NB4 (cell line): Measurements from ENCODE around the gene DGKI.

Experiments
- DNase-seq: peaks from one replicate; pipeline ENCODE4 v3.0.0; 2010; ENCODE audit warnings: low read depth
- H3K4me3 ChIP-seq: one replicate; pipeline ENCODE4 v1.5.1; 2011; ENCODE audit warnings: mild to moderate bottlenecking, low read depth, low read length, moderate library complexity
- MAX ChIP-seq: IDR thresholded peaks from 2 replicates; pipeline ENCODE4 v1.6.1; 2011; ENCODE audit warnings: low read depth, low read length
- MYC ChIP-seq: IDR thresholded peaks from 2 replicates; pipeline ENCODE4 v1.6.1; 2011; ENCODE audit warnings: low read depth, low read length
- POLR2A ChIP-seq: IDR thresholded peaks from 2 replicates; pipeline ENCODE4 v1.6.1; 2011; ENCODE audit warnings: mild to moderate bottlenecking; ENCODE audit not compliant: insufficient read length; ENCODE audit errors: extremely low read depth
- TF ChIP-seq, protein P1 (sequence below): IDR thresholded peaks from one replicate; pipeline ENCODE4 v1.5.1; 2012; ENCODE audit warnings: low read depth, low read length

The DGKI gene

DNA sequence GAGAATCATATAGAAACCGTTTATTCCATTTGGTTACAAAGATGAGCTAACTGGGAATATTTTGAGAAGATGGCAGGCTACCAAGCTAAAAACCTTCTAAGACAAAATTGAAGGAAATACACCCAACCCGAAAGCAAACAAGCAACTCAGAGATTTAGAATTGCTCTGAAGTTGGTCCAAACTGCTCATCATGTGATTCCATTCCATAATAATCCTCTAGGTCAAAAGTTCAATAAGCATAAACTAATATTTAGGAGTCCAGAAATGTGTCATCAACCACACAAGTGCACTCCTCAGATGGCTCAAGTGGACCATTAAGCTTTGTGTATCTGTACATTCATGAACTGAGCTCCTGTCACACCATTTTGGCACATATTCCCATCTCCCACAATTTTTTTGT, 28.7 kb downstream of the DGKI start:
- no peak for DNase-seq
- H3K4me3 ChIP-seq, result no peak overlapping the region
- TF ChIP-seq, protein P1, sequence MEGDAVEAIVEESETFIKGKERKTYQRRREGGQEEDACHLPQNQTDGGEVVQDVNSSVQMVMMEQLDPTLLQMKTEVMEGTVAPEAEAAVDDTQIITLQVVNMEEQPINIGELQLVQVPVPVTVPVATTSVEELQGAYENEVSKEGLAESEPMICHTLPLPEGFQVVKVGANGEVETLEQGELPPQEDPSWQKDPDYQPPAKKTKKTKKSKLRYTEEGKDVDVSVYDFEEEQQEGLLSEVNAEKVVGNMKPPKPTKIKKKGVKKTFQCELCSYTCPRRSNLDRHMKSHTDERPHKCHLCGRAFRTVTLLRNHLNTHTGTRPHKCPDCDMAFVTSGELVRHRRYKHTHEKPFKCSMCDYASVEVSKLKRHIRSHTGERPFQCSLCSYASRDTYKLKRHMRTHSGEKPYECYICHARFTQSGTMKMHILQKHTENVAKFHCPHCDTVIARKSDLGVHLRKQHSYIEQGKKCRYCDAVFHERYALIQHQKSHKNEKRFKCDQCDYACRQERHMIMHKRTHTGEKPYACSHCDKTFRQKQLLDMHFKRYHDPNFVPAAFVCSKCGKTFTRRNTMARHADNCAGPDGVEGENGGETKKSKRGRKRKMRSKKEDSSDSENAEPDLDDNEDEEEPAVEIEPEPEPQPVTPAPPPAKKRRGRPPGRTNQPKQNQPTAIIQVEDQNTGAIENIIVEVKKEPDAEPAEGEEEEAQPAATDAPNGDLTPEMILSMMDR, result no peak
- no peak for TF ChIP-seq POLR2A
- TF ChIP-seq MYC, result no peak
- no peak for TF ChIP-seq MAX

GRCh38 chr7:137816696-137817320, 30.0 kb downstream of the DGKI start:
- H3K4me3 ChIP-seq, result no peak overlapping the region
- DNase-seq, result peak; percentile 33
- TF ChIP-seq, protein P1, result no peak
- TF ChIP-seq POLR2A, result no peak
- TF ChIP-seq MAX, result no peak
- TF ChIP-seq MYC, result no peak

DNA sequence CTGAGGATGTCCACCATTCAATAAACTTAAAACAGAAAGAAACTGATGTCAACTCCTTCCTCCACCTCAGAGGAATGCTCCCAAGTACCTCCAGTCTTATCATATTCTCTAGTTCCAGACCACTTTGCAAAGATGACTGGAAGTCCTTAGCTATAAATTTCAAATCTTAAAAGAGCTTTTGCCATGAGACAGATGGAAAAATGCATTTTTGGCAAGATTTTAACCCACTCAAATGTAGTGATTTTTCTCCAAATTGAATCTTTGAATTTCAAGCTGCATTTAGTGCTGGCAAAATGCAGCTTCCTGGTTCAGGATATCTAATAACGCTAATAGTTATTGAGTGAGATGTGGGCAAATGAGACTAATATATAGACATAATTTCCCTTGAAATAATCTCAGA, 33.2 kb downstream of the DGKI start:
- no peak overlapping the region for H3K4me3 ChIP-seq
- DNase-seq, result no peak
- TF ChIP-seq POLR2A (no peak), MYC (no peak), MAX (no peak)
- TF ChIP-seq, protein P1, result no peak

DNA sequence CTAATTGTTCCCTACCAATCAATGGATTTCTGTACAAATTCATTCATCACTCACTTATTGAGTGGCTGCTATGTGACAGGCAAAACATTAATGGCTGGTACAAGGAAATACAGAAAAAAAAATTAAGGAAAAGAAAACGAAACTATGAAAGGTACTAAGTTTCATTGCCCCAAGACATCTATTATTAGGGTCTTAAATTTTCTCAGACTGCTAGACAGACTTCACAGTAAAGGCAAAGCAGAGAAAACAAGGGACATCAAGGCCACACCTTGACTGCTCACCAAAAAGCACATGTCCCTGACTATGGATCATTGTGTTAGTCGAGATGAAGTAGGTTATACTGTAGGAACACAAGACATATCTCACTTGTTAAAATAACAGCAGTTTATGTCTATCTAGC, 36.5 kb downstream of the DGKI start:
- DNase-seq, result no peak
- TF ChIP-seq, protein P1, result no peak
- TF ChIP-seq MYC (no peak), POLR2A (no peak), MAX (no peak)
- no peak overlapping the region for H3K4me3 ChIP-seq

DNA sequence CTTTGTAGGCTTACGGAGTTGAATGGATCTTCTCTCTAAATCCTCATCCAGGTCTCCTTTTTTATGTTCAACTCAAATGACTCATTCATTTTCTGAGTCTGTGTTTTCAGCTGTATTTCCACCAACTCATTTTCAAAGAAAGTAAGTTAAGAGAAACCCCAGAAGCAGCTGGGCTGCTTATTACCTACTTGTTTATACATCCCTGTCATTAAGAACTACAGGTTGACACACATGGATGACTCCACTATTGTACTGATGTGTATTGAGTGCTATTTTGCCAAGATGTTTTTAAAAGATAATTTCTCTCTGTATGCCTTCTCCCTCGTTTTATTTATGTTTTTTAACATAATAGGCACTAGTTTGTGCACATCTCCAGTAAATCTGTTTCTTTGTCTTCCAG, 41.9 kb downstream of the DGKI start:
- TF ChIP-seq MAX (no peak), POLR2A (no peak), MYC (no peak)
- TF ChIP-seq, protein P1, result no peak
- no peak overlapping the region for H3K4me3 ChIP-seq
- DNase-seq, result no peak

DNA sequence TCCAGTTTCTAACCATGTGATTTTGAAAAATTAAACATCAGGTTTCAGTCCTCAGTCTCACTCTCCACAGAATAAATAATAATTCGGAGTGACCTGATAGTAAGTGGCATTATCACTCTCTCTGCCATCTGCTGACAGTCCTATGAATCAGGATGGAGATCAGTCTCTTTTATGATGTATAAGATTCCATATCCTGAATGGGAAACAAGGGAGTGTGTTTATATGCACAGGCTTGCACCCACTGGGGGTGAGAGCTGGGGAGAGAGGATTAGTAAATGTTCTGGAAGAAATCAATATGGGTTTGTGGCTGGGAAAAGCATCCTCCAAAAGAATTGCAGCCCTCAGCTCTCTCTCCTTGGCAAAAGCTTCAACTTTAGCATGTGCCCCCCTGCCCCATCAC, 45.3 kb downstream of the DGKI start:
- TF ChIP-seq POLR2A (no peak), MAX (no peak)
- TF ChIP-seq, protein P1, result no peak
- no peak for DNase-seq
- no peak overlapping the region for H3K4me3 ChIP-seq
